Astrocyte (in vitro differentiated cells and primary cell): ENCODE data around the gene DUS2. TPM values are rescaled to one million over a fixed set of nuclear protein-coding genes. Genes with fewer than 3 reads are reported as not detected.

Experiments used
- DNase-seq: peaks from one replicate; pipeline ENCODE4 v3.0.0-alpha.2; 2010; ENCODE audit warnings: low read depth
- FAIRE-seq: peaks from 2 replicates; lab custom pipeline; 2011; peaks lifted over from hg19 to GRCh38; lab: Jason Lieb, UNC
- H2AFZ ChIP-seq: 2 replicates; pipeline ENCODE4 v1.6.0; 2012; ENCODE audit warnings: low read depth, low read length, inconsistent platforms
- H3K27ac ChIP-seq: 2 replicates; pipeline ENCODE4 v1.5.1; 2011; ENCODE audit warnings: low read depth, low read length, inconsistent platforms
- H3K27me3 ChIP-seq: 2 replicates; pipeline ENCODE4 v1.6.0; 2011; ENCODE audit warnings: low read length, inconsistent platforms; ENCODE audit not compliant: insufficient read depth
- H3K36me3 ChIP-seq: 2 replicates; pipeline ENCODE4 v1.5.1; 2011; ENCODE audit warnings: low read length, inconsistent platforms; ENCODE audit not compliant: insufficient read depth
- H3K4me1 ChIP-seq: 2 replicates; pipeline ENCODE4 v1.5.1; 2011; ENCODE audit warnings: low read length, inconsistent platforms; ENCODE audit not compliant: insufficient read depth
- H3K4me2 ChIP-seq: 2 replicates; pipeline ENCODE4 v1.6.0; 2012; ENCODE audit warnings: low read length, inconsistent platforms
- H3K4me3 ChIP-seq: 2 replicates; pipeline ENCODE4 v1.5.1; 2011; ENCODE audit warnings: low read depth, mild to moderate bottlenecking, low read length, inconsistent platforms; ENCODE audit not compliant: insufficient read depth
- H3K79me2 ChIP-seq: 2 replicates; pipeline ENCODE4 v1.6.0; 2012; ENCODE audit warnings: mild to moderate bottlenecking, low read length, inconsistent platforms; ENCODE audit not compliant: insufficient read depth
- H3K9ac ChIP-seq: 2 replicates; pipeline ENCODE4 v1.6.0; 2012; ENCODE audit warnings: mild to moderate bottlenecking, low read length, inconsistent platforms
- H3K9me3 ChIP-seq: 2 replicates; pipeline ENCODE4 v1.5.1; 2012; ENCODE audit warnings: low read depth, mild to moderate bottlenecking, low read length, inconsistent platforms; ENCODE audit not compliant: insufficient read depth
- H4K20me1 ChIP-seq: 2 replicates; pipeline ENCODE4 v1.6.0; 2012; ENCODE audit warnings: low read length, inconsistent platforms; ENCODE audit not compliant: insufficient read depth
- H3K27ac Mint-ChIP-seq: one replicate; pipeline ENCODE4 v1.8.0; 2021; ENCODE audit warnings: mild to moderate bottlenecking, mixed read lengths; ENCODE audit not compliant: unreplicated experiment
- H3K27me3 Mint-ChIP-seq: one replicate; pipeline ENCODE4 v1.8.0; 2021; ENCODE audit warnings: low read depth, mixed read lengths; ENCODE audit not compliant: unreplicated experiment
- H3K36me3 Mint-ChIP-seq: one replicate; pipeline ENCODE4 v1.8.0; 2021; ENCODE audit warnings: low read depth, mixed read lengths; ENCODE audit not compliant: unreplicated experiment
- H3K4me1 Mint-ChIP-seq: one replicate; pipeline ENCODE4 v1.8.0; 2021; ENCODE audit warnings: low read depth, mixed read lengths; ENCODE audit not compliant: unreplicated experiment
- H3K4me3 Mint-ChIP-seq: one replicate; pipeline ENCODE4 v1.8.0; 2021; ENCODE audit warnings: mild to moderate bottlenecking, moderate library complexity, mixed read lengths; ENCODE audit not compliant: unreplicated experiment
- H3K9me3 Mint-ChIP-seq: one replicate; pipeline ENCODE4 v1.8.0; 2021; ENCODE audit warnings: mild to moderate bottlenecking, mixed read lengths; ENCODE audit not compliant: unreplicated experiment
- EZH2 ChIP-seq: IDR thresholded peaks from 2 replicates; pipeline ENCODE4 v1.6.1; 2012; ENCODE audit warnings: mild to moderate bottlenecking, low read length, inconsistent platforms; ENCODE audit not compliant: insufficient read depth
- total RNA-seq: library from RNA; stranded (reverse); gene quantifications from 2 replicates; pipeline ENCODE4 v1.2.1, GENCODE V29; 2021
- TF ChIP-seq, protein P1 (sequence below): IDR thresholded peaks from 2 replicates; pipeline ENCODE4 v1.5.1; 2011; ENCODE audit warnings: low read depth, mild to moderate bottlenecking, inconsistent platforms, low read length, moderate library complexity; ENCODE audit not compliant: insufficient read depth

The DUS2 gene
- total RNA-seq, 1 donor from 2014 or later, result 14.9 TPM

- Mint-ChIP-seq H3K4me3 (no peak overlapping the region), H3K9me3 (peaks cover 2% of the 10 kb centered on the region), H3K27me3 (peaks cover 34% of the 10 kb centered on the region), H3K27ac (no peak overlapping the region), H3K36me3 (peaks cover 6% of the 10 kb centered on the region), H3K4me1 (peaks cover 14% of the 10 kb centered on the region)
- no peaks in the 10 kb centered on the region for H3K4me1 ChIP-seq
- H3K4me3 ChIP-seq, result no peak overlapping the region
- H3K27ac ChIP-seq, result no peak overlapping the region
- no peak for DNase-seq
- H3K9ac ChIP-seq, result no peak overlapping the region
- FAIRE-seq, result no peak
- H3K27me3 ChIP-seq, result no peaks in the 10 kb centered on the region
- TF ChIP-seq, protein P1, sequence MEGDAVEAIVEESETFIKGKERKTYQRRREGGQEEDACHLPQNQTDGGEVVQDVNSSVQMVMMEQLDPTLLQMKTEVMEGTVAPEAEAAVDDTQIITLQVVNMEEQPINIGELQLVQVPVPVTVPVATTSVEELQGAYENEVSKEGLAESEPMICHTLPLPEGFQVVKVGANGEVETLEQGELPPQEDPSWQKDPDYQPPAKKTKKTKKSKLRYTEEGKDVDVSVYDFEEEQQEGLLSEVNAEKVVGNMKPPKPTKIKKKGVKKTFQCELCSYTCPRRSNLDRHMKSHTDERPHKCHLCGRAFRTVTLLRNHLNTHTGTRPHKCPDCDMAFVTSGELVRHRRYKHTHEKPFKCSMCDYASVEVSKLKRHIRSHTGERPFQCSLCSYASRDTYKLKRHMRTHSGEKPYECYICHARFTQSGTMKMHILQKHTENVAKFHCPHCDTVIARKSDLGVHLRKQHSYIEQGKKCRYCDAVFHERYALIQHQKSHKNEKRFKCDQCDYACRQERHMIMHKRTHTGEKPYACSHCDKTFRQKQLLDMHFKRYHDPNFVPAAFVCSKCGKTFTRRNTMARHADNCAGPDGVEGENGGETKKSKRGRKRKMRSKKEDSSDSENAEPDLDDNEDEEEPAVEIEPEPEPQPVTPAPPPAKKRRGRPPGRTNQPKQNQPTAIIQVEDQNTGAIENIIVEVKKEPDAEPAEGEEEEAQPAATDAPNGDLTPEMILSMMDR, result no peak
- no peak for TF ChIP-seq EZH2
- H3K4me2 ChIP-seq, result no peak overlapping the region
- no peaks in the 10 kb centered on the region for H4K20me1 ChIP-seq
- no peaks in the 10 kb centered on the region for H3K79me2 ChIP-seq
- no peaks in the 10 kb centered on the region for H3K9me3 ChIP-seq
- H2AFZ ChIP-seq, result no peak overlapping the region
- H3K36me3 ChIP-seq, result no peaks in the 10 kb centered on the region
Measured at GRCh38 chr16:67986949-67987348, 36.1 kb upstream of the DUS2 start.

GRCh38 chr16:67987460-67988160, 35.5 kb upstream of the DUS2 start:
- H3K4me1 ChIP-seq, result no peaks in the 10 kb centered on the region
- H4K20me1 ChIP-seq, result no peaks in the 10 kb centered on the region
- H3K4me1 Mint-ChIP-seq, result peaks cover 14% of the 10 kb centered on the region
- no peaks in the 10 kb centered on the region for H3K36me3 ChIP-seq
- peaks cover 6% of the 10 kb centered on the region for H3K36me3 Mint-ChIP-seq
- peak overlapping the region; percentile 66 for H3K27ac Mint-ChIP-seq
- no peak overlapping the region for H3K4me3 ChIP-seq
- H3K9ac ChIP-seq, result no peak overlapping the region
- H3K9me3 ChIP-seq, result no peaks in the 10 kb centered on the region
- H3K4me3 Mint-ChIP-seq, result no peak overlapping the region
- no peaks in the 10 kb centered on the region for H3K79me2 ChIP-seq
- TF ChIP-seq, protein P1, result no peak
- no peak for TF ChIP-seq EZH2
- DNase-seq (no peak), FAIRE-seq (no peak)
- no peak overlapping the region for H3K27ac ChIP-seq
- no peaks in the 10 kb centered on the region for H3K27me3 ChIP-seq
- no peak overlapping the region for H3K4me2 ChIP-seq
- peaks cover 2% of the 10 kb centered on the region for H3K9me3 Mint-ChIP-seq
- peaks cover 40% of the 10 kb centered on the region for H3K27me3 Mint-ChIP-seq
- H2AFZ ChIP-seq, result peak overlapping the region; percentile 3

- H3K4me3 Mint-ChIP-seq, result no peak overlapping the region
- FAIRE-seq (no peak), DNase-seq (no peak)
- H3K79me2 ChIP-seq, result no peaks in the 10 kb centered on the region
- H3K4me2 ChIP-seq, result no peak overlapping the region
- no peak overlapping the region for H3K9ac ChIP-seq
- H4K20me1 ChIP-seq, result no peaks in the 10 kb centered on the region
- no peaks in the 10 kb centered on the region for H3K36me3 ChIP-seq
- no peak overlapping the region for H3K27ac Mint-ChIP-seq
- no peaks in the 10 kb centered on the region for H3K4me1 ChIP-seq
- H3K9me3 Mint-ChIP-seq, result peaks cover 2% of the 10 kb centered on the region
- no peaks in the 10 kb centered on the region for H3K27me3 ChIP-seq
- H3K27me3 Mint-ChIP-seq, result peaks cover 36% of the 10 kb centered on the region
- peaks cover 14% of the 10 kb centered on the region for H3K4me1 Mint-ChIP-seq
- H3K36me3 Mint-ChIP-seq, result peaks cover 6% of the 10 kb centered on the region
- H3K27ac ChIP-seq, result no peak overlapping the region
- no peak overlapping the region for H2AFZ ChIP-seq
- H3K4me3 ChIP-seq, result no peak overlapping the region
- H3K9me3 ChIP-seq, result no peaks in the 10 kb centered on the region
- no peak for TF ChIP-seq EZH2
- TF ChIP-seq, protein P1, result no peak
Measured at GRCh38 chr16:67988675-67989074, 34.4 kb upstream of the DUS2 start.
